OCI-LY7 (cell line): ENCODE results near the gene RET. TPM values are rescaled to one million over a fixed set of nuclear protein-coding genes. Genes with fewer than 3 reads are reported as not detected.
A peak's percentile ranks its signal among the peaks of the same experiment; 100 is the strongest.

Experiments used
- BruUV-seq: library from RNA; stranded (reverse); fragments of 400-500 nt; replicated peaks from 2 replicates; lab custom pipeline; 2021; lab: Mats Ljungman, UMichigan
- CTCF ChIA-PET: fragments of 300-600 bp; sonication (Branson Sonifier 250); formaldehyde crosslinking; loops from one replicate; lab custom pipeline; 2022; ENCODE audit warnings: antibody characterized with exemption; ENCODE audit not compliant: unreplicated experiment; lab: Charles Lee
- POLR2A ChIA-PET: fragments of 300-600 bp; sonication (Branson Sonifier 250); formaldehyde crosslinking; loops from one replicate; lab custom pipeline; 2022; ENCODE audit warnings: antibody characterized with exemption; lab: Charles Lee
- DNase-seq: peaks from one replicate; pipeline ENCODE4 v3.0.0-alpha.2; 2015; ENCODE audit warnings: low spot score
- H2AFZ ChIP-seq: fragments of 200-600 bp; sonication (generic), shearing (Covaris generic); 2 replicates; pipeline ENCODE4 v1.6.1; 2014; ENCODE audit warnings: mild to moderate bottlenecking, antibody characterized with exemption, low read length, moderate library complexity
- H3K27ac ChIP-seq: fragments of 200-600 bp; sonication (generic); 2 replicates; pipeline ENCODE4 v1.5.1; 2014; ENCODE audit warnings: mixed run types, low read depth, mild to moderate bottlenecking, moderate library complexity, low read length, inconsistent platforms; ENCODE audit not compliant: poor library complexity, severe bottlenecking
- H3K36me3 ChIP-seq: fragments of 200-600 bp; sonication (generic); 2 replicates; pipeline ENCODE4 v1.6.1; 2014; ENCODE audit warnings: mild to moderate bottlenecking, antibody characterized with exemption, low read length, moderate library complexity, mixed read lengths; ENCODE audit not compliant: insufficient read depth
- H3K4me1 ChIP-seq: fragments of 200-600 bp; sonication (generic); 2 replicates; pipeline ENCODE4 v1.5.1; 2014; ENCODE audit warnings: mild to moderate bottlenecking, low read length; ENCODE audit not compliant: insufficient read depth, poor library complexity, severe bottlenecking
- H3K4me2 ChIP-seq: fragments of 200-600 bp; sonication (generic); 2 replicates; pipeline ENCODE4 v1.6.1; 2014; ENCODE audit warnings: mild to moderate bottlenecking, low read length
- H3K4me3 ChIP-seq: fragments of 200-600 bp; sonication (generic); 2 replicates; pipeline ENCODE4 v1.5.1; 2014; ENCODE audit warnings: mild to moderate bottlenecking, low read depth, low read length; ENCODE audit not compliant: poor library complexity, severe bottlenecking
- H3K79me2 ChIP-seq: fragments of 200-600 bp; sonication (generic); 2 replicates; pipeline ENCODE4 v1.6.1; 2016; ENCODE audit warnings: low read depth, mild to moderate bottlenecking, low read length, moderate library complexity, mixed read lengths; ENCODE audit not compliant: insufficient read depth
- H3K9me2 ChIP-seq: fragments of 200-600 bp; sonication (generic); 2 replicates; pipeline ENCODE4 v1.6.1; 2016; ENCODE audit warnings: mild to moderate bottlenecking, low read length, mixed read lengths; ENCODE audit not compliant: insufficient read depth
- H3K9me3 ChIP-seq: fragments of 200-600 bp; sonication (generic); 2 replicates; pipeline ENCODE4 v1.6.1; 2014; ENCODE audit warnings: mild to moderate bottlenecking, mixed run types, low read length, mixed read lengths
- H4K20me1 ChIP-seq: fragments of 200-600 bp; sonication (generic); 2 replicates; pipeline ENCODE4 v1.6.1; 2014; ENCODE audit warnings: mild to moderate bottlenecking, antibody characterized with exemption, low read length, moderate library complexity, mixed read lengths; ENCODE audit not compliant: insufficient read depth
- CTCF ChIP-seq: fragments of 200-600 bp; sonication (generic); conservative IDR thresholded peaks from 2 replicates; pipeline ENCODE4 v1.5.1; 2014; ENCODE audit warnings: mild to moderate bottlenecking, antibody characterized with exemption, low read length, moderate library complexity, mixed read lengths
- EZH2phosphoT487 ChIP-seq: fragments of 200-600 bp; sonication (generic); IDR thresholded peaks from 2 replicates; pipeline ENCODE4 v1.6.1; 2018; ENCODE audit warnings: low read depth, borderline replicate concordance, mild to moderate bottlenecking, mixed run types, antibody characterized with exemption, low read length, moderate library complexity, mixed read lengths
- intact Hi-C: fragments of 100-400 bp; cut with micrococcal nuclease; formaldehyde crosslinking; loops from one replicate; pipeline ENCODE4 v1.10.0; 2022; ENCODE audit not compliant: unreplicated experiment
- total RNA-seq, 2 experiments: library from RNA; depleted of rRNA in 1 of 2; stranded (reverse); fragments of >200 nt in 1 of 2; shearing (Covaris generic) in 1 of 2; gene quantifications; 2 replicates each; pipeline ENCODE4 v1.2.3, GENCODE V29; 2014 to 2022

The RET gene
- total RNA-seq, 2 experiments from 2014 or later: 0.06 TPM; not detected in 1

- no peaks in the 10 kb centered on the region for H3K9me3 ChIP-seq
- peaks cover 46% of the 10 kb centered on the region for H3K4me1 ChIP-seq
- intact Hi-C loops: no loop called here
- no peak for DNase-seq
- H3K27ac ChIP-seq: peak overlapping the region; percentile 62
- no peak for TF ChIP-seq CTCF
- no peak for TF ChIP-seq EZH2phosphoT487
- H3K4me3 ChIP-seq: no peak overlapping the region
- H2AFZ ChIP-seq: peak overlapping the region; percentile 54; the same call in 1 of the 2 replicates
- H3K9me2 ChIP-seq: no peaks in the 10 kb centered on the region
- peak overlapping the region; percentile 77 for H3K4me2 ChIP-seq
- no peaks in the 10 kb centered on the region for H3K36me3 ChIP-seq
- ChIA-PET CTCF (no interaction called here), POLR2A (no interaction called here)
- H4K20me1 ChIP-seq: no peaks in the 10 kb centered on the region
- no peaks in the 10 kb centered on the region for H3K79me2 ChIP-seq
- BruUV-seq: no TSS peak
These were observed 49.2 kb downstream of the RET start for GRCh38 chr10:43125881-43126731.

- H3K36me3 ChIP-seq: no peaks in the 10 kb centered on the region
- H4K20me1 ChIP-seq: no peaks in the 10 kb centered on the region
- ChIA-PET POLR2A (no interaction called here), CTCF (no interaction called here)
- intact Hi-C loops: no loop called here
- DNase-seq: peak; percentile 67
- peak overlapping the region; percentile 77 for H3K4me2 ChIP-seq
- peaks cover 43% of the 10 kb centered on the region for H3K4me1 ChIP-seq
- peak overlapping the region; percentile 62 for H3K27ac ChIP-seq
- H3K9me3 ChIP-seq: no peaks in the 10 kb centered on the region
- no TSS peak for BruUV-seq
- peak overlapping the region; percentile 54 for H2AFZ ChIP-seq
- TF ChIP-seq EZH2phosphoT487: no peak
- TF ChIP-seq CTCF: no peak
- no peaks in the 10 kb centered on the region for H3K9me2 ChIP-seq
- peak overlapping the region; percentile 49 for H3K4me3 ChIP-seq
- H3K79me2 ChIP-seq: no peaks in the 10 kb centered on the region
These were observed 50.0 kb downstream of the RET start for GRCh38 chr10:43126759-43127424.
